ENCODE results near the gene THEMIS2. TPM values are rescaled to one million over a fixed set of nuclear protein-coding genes. Genes with fewer than 3 reads are reported as not detected.
A peak's percentile ranks its signal among the peaks of the same experiment; 100 is the strongest.

The THEMIS2 gene
- total and polyA plus RNA-seq, 10 of the 15 experiments (the other 5 are each of a cell fraction or from before 2014, with no cell fraction given) = 9.1 to 114 (median 38.3) TPM

DNA sequence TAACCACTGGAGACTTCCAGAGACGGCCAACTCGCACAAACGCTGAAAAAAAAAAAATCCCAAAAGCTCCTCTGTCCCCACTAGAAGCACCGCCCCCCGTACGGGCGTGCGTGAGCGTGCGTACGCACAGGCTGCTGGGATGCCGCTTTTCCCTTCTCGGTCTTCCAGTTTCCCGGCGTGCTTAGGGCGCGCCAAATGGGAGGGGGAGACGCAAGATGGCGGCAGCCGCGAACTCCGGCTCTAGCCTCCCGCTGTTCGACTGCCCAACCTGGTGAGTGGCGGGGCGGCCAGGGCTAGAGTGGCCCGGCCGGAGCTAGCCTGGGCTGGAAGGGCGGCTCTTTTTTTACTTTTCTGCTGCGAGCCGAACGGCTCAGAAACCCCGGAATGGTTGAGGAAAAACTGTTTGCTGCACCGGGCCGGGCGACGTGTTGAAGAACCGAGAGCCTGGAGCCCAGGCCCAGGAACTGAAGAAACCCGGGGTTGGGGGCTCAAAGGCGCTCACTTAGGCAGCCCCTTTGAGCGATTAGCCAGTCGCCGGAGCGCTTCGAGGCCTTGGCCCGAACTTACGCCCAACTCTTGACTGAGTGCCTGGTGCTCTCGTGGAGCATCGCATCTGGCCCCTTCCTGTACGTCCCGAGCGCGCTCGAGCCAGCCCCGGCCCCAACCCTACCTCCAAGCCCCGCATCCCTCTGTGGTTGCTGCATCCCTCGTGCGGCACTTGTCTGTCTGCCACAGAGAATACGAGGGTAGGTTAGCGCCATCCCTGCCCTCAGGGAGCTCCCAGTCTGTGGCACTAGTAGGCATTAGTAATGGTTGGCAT, 41.5 kb upstream of the THEMIS2 start, which contains the start of gene PPP1R8 (continued):
- TF ChIP-seq MEF2B (IDR thresholded peaks at IDR 0.05; ENCODE audit: partially characterized antibody, poor library complexity, severe bottlenecking) = no peak
- no peak for TF ChIP-seq CEBPB (IDR thresholded peaks at IDR 0.05; ENCODE audit: borderline replicate concordance in 1 of 2, low read depth in 2 of 2, low read length in 2 of 2)
- no peak for TF ChIP-seq ETV6 (conservative IDR thresholded peaks at IDR 0.05 in 1 of 2, IDR thresholded peaks at IDR 0.05 in 1 of 2; ENCODE audit: borderline replicate concordance in 1 of 2, low read depth in 1 of 2)
- TF ChIP-seq TBL1XR1 (IDR thresholded peaks at IDR 0.05; ENCODE audit: low read depth, low read length) = peak; percentile 59; the same call in 1 of the 2 replicates
- no peak for TF ChIP-seq NFYA (IDR thresholded peaks at IDR 0.05; ENCODE audit: borderline replicate concordance, low read depth, low read length)
- no peak for TF ChIP-seq STAT1 (conservative IDR thresholded peaks at IDR 0.05)
- TF ChIP-seq RELA (IDR thresholded peaks at IDR 0.05; ENCODE audit: borderline replicate concordance, partially characterized antibody) = no peak
- peak; percentile 86; the same call in 1 of the 2 replicates for TF ChIP-seq ASH2L (IDR thresholded peaks at IDR 0.05; ENCODE audit: borderline replicate concordance, low read depth)
- no peak for TF ChIP-seq RB1 (IDR thresholded peaks at IDR 0.05; ENCODE audit: borderline replicate concordance)
- TF ChIP-seq MYC (IDR thresholded peaks at IDR 0.05; ENCODE audit: insufficient read depth, insufficient read length, insufficient replicate concordance, low read length, severe bottlenecking) = no peak
- 0 out of 2 replicates have a peak, but pooled peaks have one; percentile 24 for TF ChIP-seq DPF2 (IDR thresholded peaks at IDR 0.05)
- TF ChIP-seq BMI1 (IDR thresholded peaks at IDR 0.05; ENCODE audit: borderline replicate concordance) = no peak
- no peak; the same call in 1 of the 2 replicates for TF ChIP-seq RUNX3 (IDR thresholded peaks at IDR 0.05; ENCODE audit: low read length)
- TF ChIP-seq RAD51 (IDR thresholded peaks at IDR 0.05) = no peak
- TF ChIP-seq, protein P1, sequence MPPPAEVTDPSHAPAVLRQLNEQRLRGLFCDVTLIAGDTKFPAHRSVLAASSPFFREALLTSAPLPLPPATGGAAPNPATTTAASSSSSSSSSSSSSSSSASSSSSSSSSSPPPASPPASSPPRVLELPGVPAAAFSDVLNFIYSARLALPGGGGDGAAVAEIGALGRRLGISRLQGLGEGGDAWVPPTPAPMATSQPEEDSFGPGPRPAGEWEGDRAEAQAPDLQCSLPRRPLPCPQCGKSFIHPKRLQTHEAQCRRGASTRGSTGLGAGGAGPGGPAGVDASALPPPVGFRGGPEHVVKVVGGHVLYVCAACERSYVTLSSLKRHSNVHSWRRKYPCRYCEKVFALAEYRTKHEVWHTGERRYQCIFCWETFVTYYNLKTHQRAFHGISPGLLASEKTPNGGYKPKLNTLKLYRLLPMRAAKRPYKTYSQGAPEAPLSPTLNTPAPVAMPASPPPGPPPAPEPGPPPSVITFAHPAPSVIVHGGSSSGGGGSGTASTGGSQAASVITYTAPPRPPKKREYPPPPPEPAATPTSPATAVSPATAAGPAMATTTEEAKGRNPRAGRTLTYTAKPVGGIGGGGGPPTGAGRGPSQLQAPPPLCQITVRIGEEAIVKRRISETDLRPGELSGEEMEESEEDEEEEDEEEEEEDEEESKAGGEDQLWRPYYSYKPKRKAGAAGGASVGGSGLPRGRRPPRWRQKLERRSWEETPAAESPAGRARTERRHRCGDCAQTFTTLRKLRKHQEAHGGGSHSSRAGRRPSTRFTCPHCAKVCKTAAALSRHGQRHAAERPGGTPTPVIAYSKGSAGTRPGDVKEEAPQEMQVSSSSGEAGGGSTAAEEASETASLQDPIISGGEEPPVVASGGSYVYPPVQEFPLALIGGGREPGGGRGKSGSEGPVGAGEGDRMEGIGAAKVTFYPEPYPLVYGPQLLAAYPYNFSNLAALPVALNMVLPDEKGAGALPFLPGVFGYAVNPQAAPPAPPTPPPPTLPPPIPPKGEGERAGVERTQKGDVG (CRISPR knock-in tag; IDR thresholded peaks at IDR 0.05) = no peak
- TF ChIP-seq, protein P2, sequence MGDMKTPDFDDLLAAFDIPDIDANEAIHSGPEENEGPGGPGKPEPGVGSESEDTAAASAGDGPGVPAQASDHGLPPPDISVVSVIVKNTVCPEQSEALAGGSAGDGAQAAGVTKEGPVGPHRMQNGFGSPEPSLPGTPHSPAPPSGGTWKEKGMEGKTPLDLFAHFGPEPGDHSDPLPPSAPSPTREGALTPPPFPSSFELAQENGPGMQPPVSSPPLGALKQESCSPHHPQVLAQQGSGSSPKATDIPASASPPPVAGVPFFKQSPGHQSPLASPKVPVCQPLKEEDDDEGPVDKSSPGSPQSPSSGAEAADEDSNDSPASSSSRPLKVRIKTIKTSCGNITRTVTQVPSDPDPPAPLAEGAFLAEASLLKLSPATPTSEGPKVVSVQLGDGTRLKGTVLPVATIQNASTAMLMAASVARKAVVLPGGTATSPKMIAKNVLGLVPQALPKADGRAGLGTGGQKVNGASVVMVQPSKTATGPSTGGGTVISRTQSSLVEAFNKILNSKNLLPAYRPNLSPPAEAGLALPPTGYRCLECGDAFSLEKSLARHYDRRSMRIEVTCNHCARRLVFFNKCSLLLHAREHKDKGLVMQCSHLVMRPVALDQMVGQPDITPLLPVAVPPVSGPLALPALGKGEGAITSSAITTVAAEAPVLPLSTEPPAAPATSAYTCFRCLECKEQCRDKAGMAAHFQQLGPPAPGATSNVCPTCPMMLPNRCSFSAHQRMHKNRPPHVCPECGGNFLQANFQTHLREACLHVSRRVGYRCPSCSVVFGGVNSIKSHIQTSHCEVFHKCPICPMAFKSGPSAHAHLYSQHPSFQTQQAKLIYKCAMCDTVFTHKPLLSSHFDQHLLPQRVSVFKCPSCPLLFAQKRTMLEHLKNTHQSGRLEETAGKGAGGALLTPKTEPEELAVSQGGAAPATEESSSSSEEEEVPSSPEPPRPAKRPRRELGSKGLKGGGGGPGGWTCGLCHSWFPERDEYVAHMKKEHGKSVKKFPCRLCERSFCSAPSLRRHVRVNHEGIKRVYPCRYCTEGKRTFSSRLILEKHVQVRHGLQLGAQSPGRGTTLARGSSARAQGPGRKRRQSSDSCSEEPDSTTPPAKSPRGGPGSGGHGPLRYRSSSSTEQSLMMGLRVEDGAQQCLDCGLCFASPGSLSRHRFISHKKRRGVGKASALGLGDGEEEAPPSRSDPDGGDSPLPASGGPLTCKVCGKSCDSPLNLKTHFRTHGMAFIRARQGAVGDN (IDR thresholded peaks at IDR 0.05) = peak; percentile 74; the same call in 1 of the 2 replicates
- no peak; the same call in 1 of the 2 replicates for TF ChIP-seq NBN (IDR thresholded peaks at IDR 0.05)
- no peak for TF ChIP-seq E2F8 (IDR thresholded peaks at IDR 0.05; ENCODE audit: low read depth, partially characterized antibody)
- no peak for TF ChIP-seq IRF4 (IDR thresholded peaks at IDR 0.05; ENCODE audit: low read depth, low read length)

Measured in GM12878 (cell line).